GM18511 (cell line): ENCODE results near the gene ABHD4.
"Not testable (repeated sequence)": the region's sequence is repeated elsewhere in the genome, so short reads cannot be mapped to it uniquely, and the experiment has no call there.

ENCODE experiments used
- ATAC-seq: cut with Tn5 transposase; IDR thresholded peaks from one replicate; pipeline ENCODE4 v1.9.1; 2021; ENCODE audit warnings: mild to moderate bottlenecking, moderate library complexity; ENCODE audit not compliant: unreplicated experiment

Gene ABHD4

DNA sequence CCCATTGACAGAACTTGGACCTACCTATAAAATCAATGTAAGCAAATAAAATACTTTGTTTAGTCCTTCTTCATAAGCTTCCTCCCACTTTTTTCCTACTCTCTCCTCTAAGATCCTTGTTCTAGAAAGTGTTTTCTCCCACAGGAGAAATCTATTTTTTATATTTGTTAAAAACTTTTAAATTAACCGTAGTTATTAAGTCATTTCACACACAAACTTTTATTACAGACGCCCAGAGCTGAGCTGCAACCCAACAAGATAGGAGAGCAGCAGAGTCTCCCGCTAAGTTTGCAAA lies 36.8 kb upstream of the ABHD4 start:
- ATAC-seq: no peak

- peak; percentile 28 for ATAC-seq
Observed at GRCh38 chr14:22561661-22562579, 36.2 kb upstream of the ABHD4 start.

DNA sequence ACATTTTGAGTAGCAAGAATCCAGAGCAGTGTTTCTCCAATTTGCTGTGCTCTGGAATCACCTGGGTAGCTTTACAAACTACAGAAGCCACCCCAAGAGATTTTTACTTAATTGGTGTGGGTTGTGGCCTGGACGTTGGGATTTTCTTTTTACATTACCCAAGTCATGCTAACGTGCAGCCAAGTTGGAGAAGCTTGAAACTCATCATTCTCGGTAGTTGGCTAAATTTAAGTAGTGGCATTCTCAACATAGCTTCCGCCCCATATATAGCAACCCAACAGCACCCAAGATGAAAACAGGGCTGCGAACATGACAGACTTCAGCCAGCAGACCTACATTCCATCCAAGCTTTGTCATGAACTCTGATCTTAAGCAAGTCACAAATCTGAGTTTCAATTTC lies 34.1 kb upstream of the ABHD4 start:
- ATAC-seq: peak; percentile 36

DNA sequence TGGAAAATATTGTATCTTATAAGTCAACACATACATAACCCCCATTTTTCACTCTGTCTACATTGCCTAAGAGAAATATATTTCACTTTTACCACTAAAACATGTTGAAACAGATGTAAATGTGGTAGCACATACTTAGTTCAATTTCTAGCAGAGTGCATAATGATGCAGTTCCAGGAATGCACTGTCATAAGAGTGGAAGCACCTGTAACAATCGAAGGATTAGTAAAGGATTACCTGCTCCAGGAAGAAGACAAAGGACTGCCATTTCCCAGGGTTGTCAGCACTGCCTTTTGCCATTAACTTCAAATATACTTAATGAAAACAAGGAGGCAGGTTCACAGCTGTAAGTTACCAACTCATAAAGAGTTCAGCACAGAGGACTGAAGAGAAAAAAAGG lies 33.6 kb upstream of the ABHD4 start:
- ATAC-seq: no peak

DNA sequence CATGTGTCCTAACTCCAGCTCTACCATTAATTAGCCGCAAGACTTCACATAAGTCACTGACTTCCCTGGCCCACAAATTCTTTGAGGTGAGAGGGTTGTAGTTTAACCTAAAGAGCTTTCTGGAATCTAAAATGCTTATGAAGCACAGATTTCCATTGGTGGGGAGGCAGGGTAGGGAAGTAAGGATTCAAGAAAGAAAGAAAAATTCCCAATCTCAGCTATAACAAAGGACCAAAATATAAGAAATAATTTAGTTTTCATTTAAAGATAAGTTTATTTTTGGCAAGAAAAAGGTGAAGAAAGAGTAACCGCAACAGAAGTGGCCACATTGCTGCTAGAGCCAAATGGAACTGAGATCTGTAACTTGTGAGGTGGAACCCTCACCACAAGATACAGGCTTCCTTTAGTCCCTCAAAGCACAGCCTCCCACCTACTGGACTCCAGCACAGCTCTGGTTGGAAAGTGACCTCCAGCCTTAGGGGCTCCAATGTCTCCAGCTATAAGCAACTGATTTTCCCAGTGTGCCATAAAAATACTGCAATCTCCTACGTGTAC lies 32.6 kb upstream of the ABHD4 start:
- ATAC-seq: peak; percentile 46

DNA sequence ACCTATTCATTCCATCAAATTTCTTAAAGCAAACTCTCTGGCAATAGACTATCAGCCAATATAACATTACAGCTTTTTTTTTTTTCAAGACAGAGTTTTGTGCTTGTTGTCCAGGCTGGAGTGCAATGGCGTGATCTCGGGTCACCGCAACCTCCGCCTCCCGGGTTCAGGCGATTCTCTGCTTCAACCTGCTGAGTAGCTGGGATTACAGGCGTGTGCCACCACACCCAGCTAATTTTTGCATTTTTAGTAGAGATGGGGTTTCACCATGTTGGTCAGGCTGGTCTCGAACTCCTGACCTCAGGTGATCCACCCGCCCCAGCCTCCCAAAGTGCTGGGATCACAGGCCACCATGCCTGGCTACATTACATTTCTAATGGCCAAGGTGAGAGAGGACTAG lies 31.8 kb upstream of the ABHD4 start:
- ATAC-seq: not testable (repeated sequence)

DNA sequence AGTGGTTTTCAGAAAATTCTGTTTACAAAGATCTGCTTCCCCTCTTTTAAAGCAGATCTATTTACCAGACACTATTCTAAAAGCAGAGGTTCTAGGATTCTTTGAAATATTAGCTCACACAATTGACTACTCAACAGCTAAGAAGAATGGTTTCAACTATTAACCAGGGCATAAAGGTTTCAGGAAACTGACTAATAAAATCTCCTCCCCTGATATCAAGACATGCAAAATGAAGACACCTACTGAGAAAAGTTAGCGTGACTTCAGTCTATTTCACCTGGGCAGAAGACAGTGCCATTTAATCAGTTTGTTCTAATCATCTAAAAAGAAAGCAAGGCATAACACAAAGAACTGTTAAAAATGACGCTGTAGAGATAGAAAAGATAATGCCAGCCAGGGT lies 31.3 kb upstream of the ABHD4 start:
- ATAC-seq: no peak

- ATAC-seq: no peak
Observed at GRCh38 chr14:22567437-22567836, 30.7 kb upstream of the ABHD4 start.

GRCh38 chr14:22569106-22569736 lies 28.9 kb upstream of the ABHD4 start:
- no peak for ATAC-seq

DNA sequence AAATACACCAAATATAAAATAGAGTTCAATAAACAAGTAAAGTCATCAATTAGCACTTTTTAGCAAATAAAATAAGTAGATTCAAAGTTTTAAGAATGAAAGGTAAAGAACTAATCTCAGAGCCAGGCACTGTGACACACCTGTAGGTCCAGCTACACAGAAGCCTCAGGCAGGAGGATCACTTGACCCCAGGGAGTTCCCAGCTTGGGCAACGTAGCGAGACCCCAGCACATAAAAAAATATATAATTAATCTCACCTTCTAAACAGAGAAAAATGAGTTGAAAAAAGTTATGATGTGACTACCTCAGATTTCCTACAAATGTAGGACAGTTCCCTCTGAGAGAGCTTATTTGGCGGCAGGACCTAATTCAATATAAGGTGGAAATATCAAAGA lies 28.4 kb upstream of the ABHD4 start:
- no peak for ATAC-seq

DNA sequence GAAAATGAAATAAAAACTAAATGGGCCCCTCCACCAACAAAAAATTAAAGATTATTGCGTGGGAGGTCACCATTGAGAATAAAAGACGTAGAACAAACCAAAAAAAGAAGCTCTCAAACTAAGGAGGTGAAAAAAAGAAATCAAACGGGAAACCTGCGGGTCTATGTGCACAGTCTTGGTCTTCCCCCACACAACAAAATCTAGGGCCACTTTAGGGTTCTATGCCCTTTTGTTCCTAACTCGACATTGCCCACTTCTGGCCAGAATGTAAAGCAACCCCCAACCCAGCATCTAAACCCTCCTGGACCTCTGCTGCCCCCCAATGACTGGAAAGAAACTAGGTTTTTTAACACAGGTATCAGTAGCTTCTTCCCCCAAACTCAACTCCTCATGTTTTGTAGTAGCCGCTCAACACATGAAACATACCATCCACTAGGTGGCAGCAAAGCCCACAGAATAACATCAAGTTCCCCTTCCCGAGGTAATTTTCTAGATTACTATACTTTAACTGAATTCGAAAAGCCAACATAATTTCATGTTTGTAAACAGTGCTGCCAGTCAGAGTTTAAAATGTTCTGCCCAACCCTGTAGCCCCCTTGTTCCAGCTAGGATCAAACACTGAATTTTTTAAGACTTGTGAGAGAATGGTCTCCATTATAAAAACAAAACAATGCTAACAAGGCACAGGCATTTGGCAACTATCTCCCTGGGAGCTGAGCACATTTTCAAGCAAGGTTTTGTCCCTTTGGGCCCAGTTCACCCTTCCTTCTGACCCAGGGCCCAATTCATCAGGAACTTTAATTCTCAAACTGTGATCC lies 27.8 kb upstream of the ABHD4 start:
- ATAC-seq: peak; percentile 63

DNA sequence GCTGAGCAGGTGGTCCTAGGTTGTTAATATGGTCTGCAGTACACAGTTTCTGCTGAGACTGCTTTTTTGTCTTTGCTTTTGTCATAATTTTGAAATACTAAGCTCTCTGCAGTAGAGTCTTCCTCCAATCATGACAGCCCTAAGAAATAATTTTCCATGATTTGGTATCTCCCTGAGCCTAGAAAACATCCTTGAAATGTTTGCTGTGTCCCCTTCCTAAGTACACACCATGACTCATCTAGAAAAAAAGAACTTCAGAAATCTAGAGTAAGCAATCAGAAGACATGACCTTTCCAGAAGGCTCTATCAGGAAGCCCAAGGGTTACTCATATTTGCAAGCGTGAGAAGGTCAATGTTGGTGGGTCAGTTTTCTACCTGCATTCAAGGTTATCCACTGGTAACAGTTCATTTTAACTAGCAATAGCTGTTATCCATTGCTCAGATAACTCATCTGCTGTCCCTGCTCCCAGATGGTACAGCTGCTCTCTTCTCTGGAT lies 25.5 kb upstream of the ABHD4 start:
- ATAC-seq: no peak

DNA sequence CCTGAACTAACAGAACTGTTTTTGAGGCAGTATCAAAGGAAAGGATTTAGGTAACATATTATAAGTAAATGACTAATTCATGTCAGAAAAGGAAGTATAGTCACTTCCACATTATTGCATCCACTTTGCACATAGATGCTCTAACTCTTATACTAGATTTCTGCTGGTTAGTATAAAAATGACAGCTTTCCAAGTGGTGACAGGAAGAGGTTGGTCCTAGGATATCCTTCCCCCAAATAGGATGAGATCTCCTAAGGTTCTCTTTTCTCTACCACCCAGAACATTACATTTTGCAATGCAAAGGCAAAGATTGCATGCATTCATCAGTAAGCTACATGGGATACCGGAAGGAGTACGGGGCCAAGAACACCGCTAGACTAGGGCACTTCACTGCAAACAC lies 24.3 kb upstream of the ABHD4 start:
- no peak for ATAC-seq

GRCh38 chr14:22577334-22577908 lies 20.7 kb upstream of the ABHD4 start:
- no peak for ATAC-seq

DNA sequence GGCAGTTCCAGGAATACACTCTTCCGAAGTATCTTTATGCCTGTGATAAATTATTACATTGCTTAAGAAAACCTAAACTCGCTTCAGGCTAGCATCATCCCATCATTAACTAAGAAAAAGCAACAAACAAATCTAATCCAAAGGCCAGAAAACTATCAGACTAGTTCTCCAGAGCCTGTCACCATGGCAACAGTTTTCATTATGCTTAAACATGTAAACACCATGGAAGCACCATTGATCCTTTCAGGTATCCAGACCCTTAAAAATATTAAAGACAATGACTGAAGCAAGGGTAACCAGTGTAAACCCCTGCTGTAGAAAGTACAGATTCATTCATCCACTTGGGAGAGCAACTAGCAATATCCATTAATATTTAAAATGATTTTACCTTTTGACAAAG lies 18.9 kb upstream of the ABHD4 start:
- ATAC-seq: no peak

GRCh38 chr14:22579881-22580280 lies 18.2 kb upstream of the ABHD4 start:
- no peak for ATAC-seq

DNA sequence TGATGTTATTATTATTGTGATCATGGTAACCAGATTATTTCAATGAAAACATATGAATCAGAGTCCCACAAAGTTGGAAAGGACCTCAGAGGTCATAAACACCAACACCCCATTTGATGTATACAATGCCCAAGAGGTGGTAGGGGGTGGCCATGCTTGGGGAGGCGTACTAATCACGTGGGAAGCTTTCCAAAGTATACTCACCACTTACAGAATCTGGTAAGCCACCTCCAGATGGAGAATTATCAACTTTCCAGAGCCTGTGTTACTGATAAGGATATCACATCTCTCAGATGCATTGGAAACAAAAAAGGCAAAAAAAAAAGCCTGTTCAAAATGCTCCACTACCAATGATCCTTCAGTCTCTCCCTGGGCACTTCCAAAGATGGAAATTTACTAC lies 17.5 kb upstream of the ABHD4 start:
- no peak for ATAC-seq

GRCh38 chr14:22583994-22584393 lies 14.1 kb upstream of the ABHD4 start:
- no peak for ATAC-seq

DNA sequence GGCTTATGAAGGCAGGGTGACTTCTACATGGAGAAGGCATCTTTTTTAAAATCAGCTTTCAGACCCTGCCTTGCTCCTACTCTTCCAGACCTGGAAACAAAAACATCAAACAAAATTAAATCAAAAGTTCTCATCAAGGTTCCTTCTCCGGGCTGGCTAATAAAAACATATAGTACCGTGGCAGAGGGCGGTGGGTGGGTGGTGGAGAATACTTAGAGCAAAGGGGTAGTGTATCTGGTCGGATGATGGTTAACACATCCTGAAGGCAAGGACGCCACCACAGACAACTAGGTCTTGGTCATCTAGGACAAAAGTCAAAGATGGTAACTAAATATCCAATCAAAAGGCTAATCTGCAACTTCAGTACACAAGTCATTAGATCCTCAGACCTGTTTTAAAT lies 10.9 kb upstream of the ABHD4 start:
- ATAC-seq: no peak

GRCh38 chr14:22587677-22588422 lies 10.2 kb upstream of the ABHD4 start:
- not testable (repeated sequence) for ATAC-seq
